ENCODE data around the gene CD3G.

CD3G gene

DNA sequence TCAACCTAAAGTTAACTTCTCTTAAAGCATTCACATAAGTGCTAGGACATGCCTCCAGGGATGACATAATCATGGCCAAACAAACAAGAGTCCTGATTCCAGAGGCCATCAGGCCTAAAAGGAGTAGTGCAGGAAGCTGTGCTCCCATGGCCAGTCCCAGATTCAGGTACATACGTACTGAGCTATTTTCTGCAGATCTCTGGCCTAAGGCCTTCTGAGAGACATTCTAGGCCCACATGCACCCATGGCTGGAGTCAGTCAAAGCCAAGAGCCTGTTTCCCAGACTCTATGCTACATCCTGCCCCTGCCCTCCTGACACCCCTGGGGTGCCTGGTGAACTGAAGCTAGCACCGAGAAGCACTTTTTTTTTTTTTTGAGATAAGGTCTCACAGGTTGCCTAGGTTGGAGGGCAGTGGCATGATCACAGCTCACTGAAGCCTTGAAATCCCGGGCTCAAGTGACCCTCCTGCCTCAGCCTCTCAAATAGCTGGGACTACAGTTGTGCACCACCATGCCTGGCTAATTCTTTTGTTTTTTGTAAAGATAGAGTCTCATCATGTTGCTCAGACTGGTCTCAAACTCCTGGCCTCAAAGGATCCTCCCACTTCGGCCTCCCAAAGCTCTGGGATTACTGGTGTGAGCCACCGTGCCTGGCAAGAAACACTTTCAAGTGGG lies 2.2 kb upstream of the CD3G start:
- TF ChIP-seq, protein P1, sequence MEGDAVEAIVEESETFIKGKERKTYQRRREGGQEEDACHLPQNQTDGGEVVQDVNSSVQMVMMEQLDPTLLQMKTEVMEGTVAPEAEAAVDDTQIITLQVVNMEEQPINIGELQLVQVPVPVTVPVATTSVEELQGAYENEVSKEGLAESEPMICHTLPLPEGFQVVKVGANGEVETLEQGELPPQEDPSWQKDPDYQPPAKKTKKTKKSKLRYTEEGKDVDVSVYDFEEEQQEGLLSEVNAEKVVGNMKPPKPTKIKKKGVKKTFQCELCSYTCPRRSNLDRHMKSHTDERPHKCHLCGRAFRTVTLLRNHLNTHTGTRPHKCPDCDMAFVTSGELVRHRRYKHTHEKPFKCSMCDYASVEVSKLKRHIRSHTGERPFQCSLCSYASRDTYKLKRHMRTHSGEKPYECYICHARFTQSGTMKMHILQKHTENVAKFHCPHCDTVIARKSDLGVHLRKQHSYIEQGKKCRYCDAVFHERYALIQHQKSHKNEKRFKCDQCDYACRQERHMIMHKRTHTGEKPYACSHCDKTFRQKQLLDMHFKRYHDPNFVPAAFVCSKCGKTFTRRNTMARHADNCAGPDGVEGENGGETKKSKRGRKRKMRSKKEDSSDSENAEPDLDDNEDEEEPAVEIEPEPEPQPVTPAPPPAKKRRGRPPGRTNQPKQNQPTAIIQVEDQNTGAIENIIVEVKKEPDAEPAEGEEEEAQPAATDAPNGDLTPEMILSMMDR (IDR thresholded peaks at IDR 0.05) = no peak
- H3K27me3 ChIP-seq (ENCODE audit: control insufficient read depth, insufficient read depth, low read length) = no peaks in the 10 kb centered on the region
- no peak overlapping the region for H2AFZ ChIP-seq
- no peaks in the 10 kb centered on the region for H3K79me2 ChIP-seq
- H3K4me1 ChIP-seq = no peaks in the 10 kb centered on the region
- no peaks in the 10 kb centered on the region for H3K9me3 ChIP-seq (ENCODE audit: control insufficient read depth, low read length)
- no peak overlapping the region for H3K9ac ChIP-seq
- no peaks in the 10 kb centered on the region for H3K36me3 ChIP-seq (ENCODE audit: control insufficient read depth, insufficient read depth, low read length)
- H3K4me2 ChIP-seq (ENCODE audit: low read length) = no peak overlapping the region
- H3K27ac ChIP-seq = no peak overlapping the region
- H3K4me3 ChIP-seq (ENCODE audit: low read depth, low read length) = no peak overlapping the region

- no peak within 1 kb of the TSS for H2AFZ ChIP-seq
- H3K27me3 ChIP-seq (ENCODE audit: control insufficient read depth, insufficient read depth, low read length) = no peaks in the 10 kb centered on the region
- TF ChIP-seq, protein P1 (IDR thresholded peaks at IDR 0.05) = no peak
- H3K36me3 ChIP-seq (ENCODE audit: control insufficient read depth, insufficient read depth, low read length) = no peaks in the 10 kb centered on the region
- no peaks in the 10 kb centered on the region for H3K9me3 ChIP-seq (ENCODE audit: control insufficient read depth, low read length)
- H3K4me2 ChIP-seq (ENCODE audit: low read length) = no peak within 1 kb of the TSS
- no peak within 1 kb of the TSS for H3K4me3 ChIP-seq (ENCODE audit: low read depth, low read length)
- H3K9ac ChIP-seq = no peak within 1 kb of the TSS
- H3K79me2 ChIP-seq = no peaks in the 10 kb centered on the region
- H3K4me1 ChIP-seq = no peaks in the 10 kb centered on the region
- no peak within 1 kb of the TSS for H3K27ac ChIP-seq
These were observed 1.5 kb upstream of the CD3G start, which contains the start of gene CD3D for GRCh38 chr11:118342503-118343161. Gene CD3D (minus strand): TSS chr11:118342705. CDS start chr11:118342607, 98 bp downstream.

DNA sequence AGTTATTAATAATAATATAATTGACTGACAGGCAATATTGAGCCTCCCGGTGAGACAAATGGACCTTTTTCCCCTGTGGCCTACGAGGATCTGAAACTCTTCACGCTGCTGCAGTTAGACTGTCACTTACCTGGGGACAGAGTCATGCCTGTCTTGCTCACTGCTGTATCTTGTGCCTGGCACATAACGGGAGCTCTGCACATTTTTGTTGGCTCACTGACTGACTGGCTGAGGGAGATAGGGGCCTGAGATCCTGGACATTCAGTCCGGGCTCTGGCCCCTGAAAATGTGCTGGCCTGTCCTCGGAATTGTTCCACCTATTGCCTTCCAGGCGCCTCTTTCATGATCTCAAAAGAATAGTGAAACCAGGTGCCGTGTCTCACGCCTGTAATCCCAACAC lies 896 bp upstream of the CD3G start:
- Histone ChIP-seq H2AFZ (no peak overlapping the region), H3K36me3 (ENCODE audit: control insufficient read depth, insufficient read depth, low read length) (no peaks in the 10 kb centered on the region), H3K9ac (no peak overlapping the region), H3K27me3 (ENCODE audit: control insufficient read depth, insufficient read depth, low read length) (no peaks in the 10 kb centered on the region), H3K4me2 (ENCODE audit: low read length) (no peak overlapping the region), H3K79me2 (no peaks in the 10 kb centered on the region), H3K27ac (no peak overlapping the region), H3K9me3 (ENCODE audit: control insufficient read depth, low read length) (no peaks in the 10 kb centered on the region), H3K4me1 (no peaks in the 10 kb centered on the region), H3K4me3 (ENCODE audit: low read depth, low read length) (no peak overlapping the region)
- TF ChIP-seq, protein P1 (IDR thresholded peaks at IDR 0.05) = no peak

DNA sequence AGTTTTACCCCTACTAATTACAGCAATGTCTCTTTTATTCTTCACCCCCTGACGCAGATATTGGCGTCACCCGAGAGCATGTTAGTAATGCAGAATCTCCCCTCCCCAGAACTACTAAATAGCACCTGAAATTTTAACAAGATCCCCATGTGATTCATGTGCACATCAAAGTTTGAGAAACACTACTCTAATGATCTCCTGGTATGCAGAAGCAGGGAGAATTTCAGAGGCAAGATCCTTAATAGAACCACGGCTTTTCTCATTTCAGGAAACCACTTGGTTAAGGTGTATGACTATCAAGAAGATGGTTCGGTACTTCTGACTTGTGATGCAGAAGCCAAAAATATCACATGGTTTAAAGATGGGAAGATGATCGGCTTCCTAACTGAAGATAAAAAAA lies 5.3 kb downstream of the CD3G start:
- no peaks in the 10 kb centered on the region for H3K36me3 ChIP-seq (ENCODE audit: control insufficient read depth, insufficient read depth, low read length)
- no peaks in the 10 kb centered on the region for H3K79me2 ChIP-seq
- H3K4me3 ChIP-seq (ENCODE audit: low read depth, low read length) = no peak overlapping the region
- no peaks in the 10 kb centered on the region for H3K27me3 ChIP-seq (ENCODE audit: control insufficient read depth, insufficient read depth, low read length)
- H3K4me2 ChIP-seq (ENCODE audit: low read length) = no peak overlapping the region
- no peak overlapping the region for H2AFZ ChIP-seq
- no peaks in the 10 kb centered on the region for H3K9me3 ChIP-seq (ENCODE audit: control insufficient read depth, low read length)
- H3K9ac ChIP-seq = no peak overlapping the region
- H3K27ac ChIP-seq = no peak overlapping the region
- TF ChIP-seq, protein P1 (IDR thresholded peaks at IDR 0.05) = no peak
- no peaks in the 10 kb centered on the region for H3K4me1 ChIP-seq

Data from parathyroid adenoma (tissue), 2 donors.